ENCODE measurements around the gene TIMD4. TPM values are rescaled to one million over a fixed set of nuclear protein-coding genes. Genes with fewer than 3 reads are reported as not detected.

The TIMD4 gene
- total RNA-seq (1 to 10 TPM in 1 of 2 experiments, under 1 TPM in 1; 0.60 to 1.5 TPM), polyA plus RNA-seq (3.3 TPM)

DNA sequence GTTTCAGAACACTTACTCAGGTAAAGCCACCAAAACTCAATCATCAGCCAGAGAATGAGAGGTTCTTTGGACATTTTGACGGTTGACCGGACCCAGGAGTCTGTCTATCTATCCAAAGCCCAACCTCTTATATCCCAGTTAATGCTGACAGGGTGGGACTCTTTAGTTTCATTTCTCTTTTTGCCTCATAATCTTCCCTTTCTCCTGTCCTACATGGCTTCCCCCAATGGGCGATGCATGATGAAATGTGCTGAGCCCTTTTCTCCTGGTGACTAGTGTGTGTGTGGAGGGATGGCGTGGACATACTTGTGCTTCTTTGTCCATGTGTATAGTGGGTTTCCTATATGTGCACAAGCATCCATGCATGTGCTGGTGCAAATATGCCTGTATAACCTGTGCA is at the start of gene TIMD4:
TSS of gene TIMD4 (minus strand) at position 102 of the 400 bp plus-strand sequence. CDS start at position 74, 28 bp downstream.
- H3K36me3 ChIP-seq (ENCODE audit: insufficient read depth, low read length): no peaks in the 10 kb centered on the region
- no peaks in the 10 kb centered on the region for H3K9me3 Mint-ChIP-seq
- no peaks in the 10 kb centered on the region for H3K4me1 Mint-ChIP-seq
- no peak within 1 kb of the TSS for H3K4me3 ChIP-seq (ENCODE audit: low read length)
- no peak for DNase-seq
- ChIA-PET CTCF (no interaction called here), POLR2A (no interaction called here)
- no peaks in the 10 kb centered on the region for H3K4me1 ChIP-seq (ENCODE audit: insufficient read depth, low read length)
- H3K9me3 ChIP-seq (ENCODE audit: low read length): no peaks in the 10 kb centered on the region
- H3K27me3 Mint-ChIP-seq: no peaks in the 10 kb centered on the region
- no peak within 1 kb of the TSS for H3K27ac Mint-ChIP-seq
- no peaks in the 10 kb centered on the region for H3K27me3 ChIP-seq (ENCODE audit: insufficient read depth, low read length, poor library complexity, severe bottlenecking)
- peaks cover 0 to 8% (median 0%) of the 10 kb centered on the region in 3 donors for H3K36me3 Mint-ChIP-seq
- no peak within 1 kb of the TSS for H3K27ac ChIP-seq (ENCODE audit: low read depth, low read length)
- H3K4me3 Mint-ChIP-seq: no peak within 1 kb of the TSS

DNA sequence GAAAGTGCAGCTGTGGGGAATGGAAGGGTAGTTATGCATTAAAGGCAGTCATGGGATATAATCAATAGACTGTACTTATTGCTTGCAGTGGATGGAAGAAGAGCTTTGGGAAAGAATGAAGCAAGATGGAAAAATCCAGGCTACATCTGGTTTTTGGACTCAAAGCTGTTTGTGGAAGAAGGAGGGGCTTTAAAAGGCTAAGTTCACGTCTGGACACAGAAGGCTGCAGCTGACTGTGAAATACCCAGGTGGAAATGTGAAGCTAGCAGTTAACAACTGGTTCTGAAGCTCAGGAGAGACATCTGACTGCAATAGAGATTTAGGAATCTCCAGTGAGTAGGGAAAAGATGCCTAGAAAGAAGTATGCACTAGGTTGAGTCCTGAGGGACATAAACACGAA is 43.2 kb upstream of the TIMD4 start:
- Mint-ChIP-seq H3K36me3 (peaks cover 0 to 24% (median 3%) of the 10 kb centered on the region in 3 donors), H3K27ac (no peak overlapping the region), H3K27me3 (peaks cover 3 to 7% of the 10 kb centered on the region in 2 donors), H3K4me1 (peaks cover 0 to 2% (median 0%) of the 10 kb centered on the region in 3 donors), H3K4me3 (no peak overlapping the region), H3K9me3 (peaks cover 0 to 10% (median 7%) of the 10 kb centered on the region in 5 donors)
- H3K4me1 ChIP-seq (ENCODE audit: insufficient read depth, low read length): no peaks in the 10 kb centered on the region
- H3K9me3 ChIP-seq (ENCODE audit: low read length): no peaks in the 10 kb centered on the region
- H3K4me3 ChIP-seq (ENCODE audit: low read length): no peak overlapping the region
- H3K27me3 ChIP-seq (ENCODE audit: insufficient read depth, low read length, poor library complexity, severe bottlenecking): no peaks in the 10 kb centered on the region
- DNase-seq: no peak
- H3K27ac ChIP-seq (ENCODE audit: low read depth, low read length): no peak overlapping the region
- no peaks in the 10 kb centered on the region for H3K36me3 ChIP-seq (ENCODE audit: insufficient read depth, low read length)
- ChIA-PET POLR2A (no interaction called here), CTCF (no interaction called here)

DNA sequence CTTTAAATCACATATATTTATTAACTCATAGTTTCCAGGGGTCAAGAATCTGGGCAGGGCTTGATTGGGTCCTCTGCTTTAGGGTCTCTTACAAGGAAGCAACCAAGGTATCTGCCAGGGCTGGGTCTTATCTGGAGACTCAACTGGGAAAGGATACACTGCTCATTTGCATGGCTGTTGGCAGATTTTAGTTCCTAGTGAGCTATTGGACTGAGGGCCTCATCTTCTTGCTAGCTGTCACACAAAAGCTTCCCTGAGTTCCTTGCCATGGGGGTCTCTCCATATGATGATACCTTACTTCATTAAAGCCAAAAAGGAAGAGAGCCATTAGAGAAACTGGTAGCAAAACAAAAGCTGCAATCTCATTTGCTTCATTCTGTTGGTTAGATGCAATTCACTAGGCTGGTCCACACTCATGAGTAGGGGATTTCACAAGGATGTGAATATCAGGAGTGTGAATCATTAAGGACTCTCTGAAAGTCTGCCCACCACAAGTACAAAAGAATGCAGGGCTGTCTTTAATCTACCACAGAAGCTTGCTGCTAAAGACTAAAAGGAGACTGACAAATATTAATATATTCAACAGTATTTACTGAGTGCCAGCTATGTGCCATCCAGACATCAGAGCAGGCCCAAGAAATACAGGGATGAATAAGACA is 42.0 kb upstream of the TIMD4 start:
- POLR2A ChIA-PET: no interaction called here
- CTCF ChIA-PET: no interaction called here
- H3K27ac Mint-ChIP-seq: no peak overlapping the region

DNA sequence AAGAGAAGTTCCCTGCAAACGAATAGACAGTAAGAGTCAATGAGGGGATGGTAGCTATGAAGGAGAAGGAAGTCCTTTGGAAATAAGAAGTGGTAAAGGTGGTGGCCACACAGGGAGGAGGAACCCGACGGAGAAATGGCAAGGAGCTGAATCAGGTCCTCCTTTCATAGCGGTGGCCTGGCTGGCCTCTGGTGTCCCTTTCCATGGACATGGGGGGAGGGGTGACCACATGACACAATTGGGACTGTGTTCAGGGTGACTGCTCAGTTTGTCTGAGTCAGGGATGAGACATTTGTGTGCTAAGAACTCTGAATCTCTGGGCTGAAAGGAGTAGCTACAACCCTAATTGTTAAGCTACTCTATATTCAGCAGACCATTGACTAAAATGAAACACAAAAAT is 28.7 kb upstream of the TIMD4 start:
- Mint-ChIP-seq H3K36me3 (peaks cover 0 to 18% (median 5%) of the 10 kb centered on the region in 3 donors), H3K4me1 (no peaks in the 10 kb centered on the region), H3K4me3 (no peak overlapping the region), H3K9me3 (peaks cover 0 to 5% (median 0%) of the 10 kb centered on the region in 5 donors), H3K27ac (no peak overlapping the region), H3K27me3 (peaks cover 3 to 10% of the 10 kb centered on the region in 2 donors)
- Histone ChIP-seq H3K27me3 (ENCODE audit: insufficient read depth, low read length, poor library complexity, severe bottlenecking) (no peaks in the 10 kb centered on the region), H3K36me3 (ENCODE audit: insufficient read depth, low read length) (no peaks in the 10 kb centered on the region), H3K9me3 (ENCODE audit: low read length) (no peaks in the 10 kb centered on the region), H3K27ac (ENCODE audit: low read depth, low read length) (no peak overlapping the region), H3K4me3 (ENCODE audit: low read length) (no peak overlapping the region), H3K4me1 (ENCODE audit: insufficient read depth, low read length) (no peaks in the 10 kb centered on the region)
- CTCF ChIA-PET: no interaction called here
- POLR2A ChIA-PET: no interaction called here
- DNase-seq: no peak

More for the DNA sequence above, 42.0 kb upstream of the TIMD4 start:
- Histone ChIP-seq H3K27me3 (ENCODE audit: insufficient read depth, low read length, poor library complexity, severe bottlenecking) (no peaks in the 10 kb centered on the region), H3K9me3 (ENCODE audit: low read length) (no peaks in the 10 kb centered on the region), H3K27ac (ENCODE audit: low read depth, low read length) (no peak overlapping the region), H3K36me3 (ENCODE audit: insufficient read depth, low read length) (no peaks in the 10 kb centered on the region), H3K4me1 (ENCODE audit: insufficient read depth, low read length) (no peaks in the 10 kb centered on the region), H3K4me3 (ENCODE audit: low read length) (no peak overlapping the region)
- Mint-ChIP-seq H3K4me3 (no peak overlapping the region), H3K36me3 (peaks cover 2 to 28% (median 8%) of the 10 kb centered on the region in 3 donors), H3K4me1 (peaks cover 0 to 2% (median 0%) of the 10 kb centered on the region in 3 donors), H3K9me3 (peaks cover 10 to 14% (median 11%) of the 10 kb centered on the region in 5 donors), H3K27me3 (peaks cover 0 to 7% of the 10 kb centered on the region in 2 donors)
- no peak for DNase-seq

DNA sequence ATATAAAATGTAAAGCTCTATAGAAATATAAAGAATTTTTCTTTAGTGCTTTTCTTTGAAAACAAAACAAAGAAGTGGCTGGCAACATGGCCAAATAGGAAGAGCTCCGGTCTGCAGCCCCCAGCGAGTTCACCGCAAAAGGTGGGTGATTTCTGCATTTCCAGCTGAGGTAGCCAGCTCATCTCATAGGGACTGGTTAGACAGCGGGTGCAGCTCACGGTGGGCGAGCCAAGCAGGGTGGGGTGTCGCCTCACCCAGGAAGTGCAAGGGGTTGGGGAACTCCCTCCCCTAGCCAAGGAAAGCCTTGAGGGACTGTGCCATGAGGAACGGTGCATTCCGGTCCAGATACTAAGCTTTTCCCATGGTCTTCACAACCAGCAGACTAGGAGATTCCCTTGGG is 21.0 kb upstream of the TIMD4 start:
- Histone ChIP-seq H3K27ac (ENCODE audit: low read depth, low read length) (no peak overlapping the region), H3K36me3 (ENCODE audit: insufficient read depth, low read length) (no peaks in the 10 kb centered on the region), H3K27me3 (ENCODE audit: insufficient read depth, low read length, poor library complexity, severe bottlenecking) (no peaks in the 10 kb centered on the region), H3K4me1 (ENCODE audit: insufficient read depth, low read length) (no peaks in the 10 kb centered on the region), H3K9me3 (ENCODE audit: low read length) (no peaks in the 10 kb centered on the region), H3K4me3 (ENCODE audit: low read length) (no peak overlapping the region)
- ChIA-PET CTCF (no interaction called here), POLR2A (no interaction called here)
- H3K36me3 Mint-ChIP-seq: peaks cover 0 to 27% (median 8%) of the 10 kb centered on the region in 3 donors
- no peak for DNase-seq
- H3K4me3 Mint-ChIP-seq: no peak overlapping the region
- peaks cover 0 to 8% (median 2%) of the 10 kb centered on the region in 5 donors for H3K9me3 Mint-ChIP-seq
- H3K27me3 Mint-ChIP-seq: peaks cover 2 to 32% of the 10 kb centered on the region in 2 donors
- no peaks in the 10 kb centered on the region for H3K4me1 Mint-ChIP-seq
- H3K27ac Mint-ChIP-seq: no peak overlapping the region

DNA sequence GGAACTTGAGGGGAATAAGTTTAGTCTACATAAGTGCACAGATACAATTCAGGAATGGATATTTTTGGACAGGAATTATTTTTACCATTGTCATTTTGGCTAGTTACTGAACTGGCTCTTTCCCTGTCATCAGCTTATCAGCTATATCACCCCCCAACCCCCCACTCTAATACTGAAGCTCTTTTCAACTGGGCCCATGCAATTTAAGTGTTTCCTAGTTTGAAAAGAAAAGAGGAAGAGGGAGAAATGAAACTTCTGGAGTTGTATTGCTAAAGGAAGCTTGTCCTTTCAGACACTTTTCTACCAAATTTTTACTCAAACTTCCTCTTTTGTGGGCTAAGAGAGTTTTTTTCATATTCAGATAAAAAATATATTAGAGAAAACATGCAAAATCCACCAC is 18.5 kb upstream of the TIMD4 start:
- no peaks in the 10 kb centered on the region for H3K4me1 ChIP-seq (ENCODE audit: insufficient read depth, low read length)
- H3K4me3 ChIP-seq (ENCODE audit: low read length): no peak overlapping the region
- Mint-ChIP-seq H3K27me3 (peaks cover 2 to 29% of the 10 kb centered on the region in 2 donors), H3K9me3 (peaks cover 0 to 2% (median under 1%) of the 10 kb centered on the region in 5 donors), H3K4me3 (no peak overlapping the region), H3K36me3 (peaks cover 0 to 16% (median 5%) of the 10 kb centered on the region in 3 donors), H3K4me1 (peaks cover 0 to 2% (median 0%) of the 10 kb centered on the region in 3 donors), H3K27ac (no peak overlapping the region)
- H3K27me3 ChIP-seq (ENCODE audit: insufficient read depth, low read length, poor library complexity, severe bottlenecking): no peaks in the 10 kb centered on the region
- no peaks in the 10 kb centered on the region for H3K36me3 ChIP-seq (ENCODE audit: insufficient read depth, low read length)
- H3K9me3 ChIP-seq (ENCODE audit: low read length): no peaks in the 10 kb centered on the region
- H3K27ac ChIP-seq (ENCODE audit: low read depth, low read length): no peak overlapping the region
- no peak for DNase-seq
- ChIA-PET CTCF (no interaction called here), POLR2A (no interaction called here)

DNA sequence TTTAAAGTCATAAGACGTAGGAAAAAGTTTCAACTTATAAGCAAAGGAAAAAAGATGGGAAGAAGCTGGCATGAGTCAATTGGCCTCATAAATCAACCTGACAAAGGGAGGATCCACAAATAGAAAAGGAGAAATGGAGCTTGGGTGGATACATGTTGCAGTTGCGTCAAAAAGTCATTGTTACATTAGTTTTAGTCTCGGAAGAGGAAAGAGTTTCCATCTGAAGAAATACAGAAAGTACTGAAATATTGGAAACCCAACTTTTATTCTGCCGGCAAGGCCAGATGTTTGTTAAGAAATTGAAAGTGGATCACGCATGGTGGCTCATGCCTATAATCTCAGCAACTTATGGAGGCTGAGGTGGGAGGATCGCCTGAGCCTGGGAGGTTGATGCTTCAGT is 11.3 kb upstream of the TIMD4 start:
- DNase-seq: no peak
- H3K36me3 ChIP-seq (ENCODE audit: insufficient read depth, low read length): no peaks in the 10 kb centered on the region
- H3K4me3 Mint-ChIP-seq: no peak overlapping the region
- ChIA-PET CTCF (no interaction called here), POLR2A (no interaction called here)
- peaks cover 0 to 16% of the 10 kb centered on the region in 2 donors for H3K27me3 Mint-ChIP-seq
- no peak overlapping the region for H3K4me3 ChIP-seq (ENCODE audit: low read length)
- H3K27ac ChIP-seq (ENCODE audit: low read depth, low read length): no peak overlapping the region
- no peak overlapping the region for H3K27ac Mint-ChIP-seq
- H3K36me3 Mint-ChIP-seq: peaks cover 0 to 16% (median 0%) of the 10 kb centered on the region in 3 donors
- H3K4me1 Mint-ChIP-seq: peaks cover 0 to 2% (median 0%) of the 10 kb centered on the region in 3 donors
- no peaks in the 10 kb centered on the region for H3K9me3 Mint-ChIP-seq
- no peaks in the 10 kb centered on the region for H3K9me3 ChIP-seq (ENCODE audit: low read length)
- no peaks in the 10 kb centered on the region for H3K4me1 ChIP-seq (ENCODE audit: insufficient read depth, low read length)
- no peaks in the 10 kb centered on the region for H3K27me3 ChIP-seq (ENCODE audit: insufficient read depth, low read length, poor library complexity, severe bottlenecking)

DNA sequence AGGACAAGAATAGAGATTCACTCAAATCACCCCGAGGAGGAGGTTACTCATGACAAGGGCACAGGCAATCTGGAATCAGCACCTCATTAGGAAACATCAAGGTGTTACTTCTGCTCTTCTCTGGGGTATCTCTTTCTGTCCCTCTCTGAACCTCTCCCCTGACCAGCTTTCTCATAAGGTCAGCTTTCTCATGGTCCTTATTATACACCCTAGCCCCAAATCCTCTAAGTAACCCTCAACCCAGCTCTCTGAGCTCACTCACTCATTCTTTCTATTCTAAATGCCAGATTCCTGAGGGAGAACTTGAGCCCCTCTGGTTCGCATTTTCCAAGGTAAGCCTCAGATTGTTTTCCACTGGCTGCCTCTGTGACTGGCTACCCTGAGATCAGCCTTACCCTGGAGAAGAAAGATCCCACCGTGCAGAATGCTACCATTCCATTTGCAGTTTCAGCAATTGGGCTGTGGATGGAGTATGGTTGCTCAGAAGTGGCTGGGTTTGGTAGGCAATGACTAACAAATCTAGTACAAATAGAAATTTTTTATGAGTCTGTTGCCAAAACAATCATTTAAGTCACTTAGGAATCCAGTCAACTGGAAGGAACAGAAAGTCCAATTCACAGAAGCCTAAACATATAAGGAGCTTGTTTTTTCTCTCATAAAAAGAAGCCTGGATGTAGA is 9.0 kb upstream of the TIMD4 start:
- peaks cover 0 to 9% of the 10 kb centered on the region in 2 donors for H3K27me3 Mint-ChIP-seq
- H3K27me3 ChIP-seq (ENCODE audit: insufficient read depth, low read length, poor library complexity, severe bottlenecking): no peaks in the 10 kb centered on the region
- H3K4me3 Mint-ChIP-seq: no peak overlapping the region
- no peak overlapping the region for H3K27ac ChIP-seq (ENCODE audit: low read depth, low read length)
- no peaks in the 10 kb centered on the region for H3K4me1 Mint-ChIP-seq
- H3K36me3 Mint-ChIP-seq: peaks cover 0 to 16% (median 0%) of the 10 kb centered on the region in 3 donors
- H3K36me3 ChIP-seq (ENCODE audit: insufficient read depth, low read length): no peaks in the 10 kb centered on the region
- H3K27ac Mint-ChIP-seq: peak overlapping the region in 2 of 8 donors; percentile 15 to 48
- H3K4me1 ChIP-seq (ENCODE audit: insufficient read depth, low read length): no peaks in the 10 kb centered on the region
- H3K9me3 ChIP-seq (ENCODE audit: low read length): no peaks in the 10 kb centered on the region
- CTCF ChIA-PET: no interaction called here
- no peaks in the 10 kb centered on the region for H3K9me3 Mint-ChIP-seq
- no peak for DNase-seq
- H3K4me3 ChIP-seq (ENCODE audit: low read length): no peak overlapping the region
- POLR2A ChIA-PET: no interaction called here
